Mucosa of rectum (tissue), 2 donors: ENCODE measurements around the gene HERC3.

Experiments used
- H3K27ac ChIP-seq, 2 donors: one replicate each; pipeline ENCODE4 v1.7.0; 2013; ENCODE audit warnings: inconsistent platforms in 2 of 2, low read depth in 2 of 2, low read length in 2 of 2
- H3K27me3 ChIP-seq, 2 donors: one replicate each; pipeline ENCODE4 v1.7.0; 2013; ENCODE audit warnings: low read length in 2 of 2; ENCODE audit not compliant: control insufficient read depth in 2 of 2, insufficient read depth in 2 of 2
- H3K36me3 ChIP-seq, 2 donors: one replicate each; pipeline ENCODE4 v1.7.0; 2013; ENCODE audit warnings: low read length in 2 of 2; ENCODE audit not compliant: control insufficient read depth in 2 of 2, insufficient read depth in 2 of 2
- H3K4me1 ChIP-seq, 2 donors: one replicate each; pipeline ENCODE4 v1.7.0; 2013; ENCODE audit warnings: low read length in 2 of 2, mild to moderate bottlenecking in 1 of 2; ENCODE audit not compliant: control insufficient read depth in 2 of 2, insufficient read depth in 2 of 2
- H3K4me3 ChIP-seq, 2 donors: one replicate each; pipeline ENCODE4 v1.7.0; 2013; ENCODE audit warnings: low read length in 2 of 2
- H3K9ac ChIP-seq, 2 donors: one replicate each; pipeline ENCODE4 v1.7.0; 2013; ENCODE audit warnings: low read length in 2 of 2, low read depth in 1 of 2, mild to moderate bottlenecking in 1 of 2
- H3K9me3 ChIP-seq, 2 donors: one replicate each; pipeline ENCODE4 v1.7.0; 2013; ENCODE audit warnings: low read length in 2 of 2; ENCODE audit not compliant: control insufficient read depth in 2 of 2
- donor health status: healthy.
- donor health status: Normal muscosa, but diverticular disease.

The HERC3 gene

GRCh38 chr4:88742561-88742960 is 150.3 kb downstream of the HERC3 start:
- no peaks in the 10 kb centered on the region for H3K9me3 ChIP-seq
- H3K4me3 ChIP-seq = no peak overlapping the region
- peaks cover 38 to 67% of the 10 kb centered on the region in 2 donors for H3K36me3 ChIP-seq
- H3K9ac ChIP-seq = no peak overlapping the region
- no peaks in the 10 kb centered on the region for H3K27me3 ChIP-seq
- no peak overlapping the region for H3K27ac ChIP-seq
- H3K4me1 ChIP-seq = peaks cover 0 to 4% of the 10 kb centered on the region in 2 donors

GRCh38 chr4:88743696-88744095 is 151.4 kb downstream of the HERC3 start:
- H3K9me3 ChIP-seq = no peaks in the 10 kb centered on the region
- no peak overlapping the region for H3K27ac ChIP-seq
- no peaks in the 10 kb centered on the region for H3K4me1 ChIP-seq
- peaks cover 36 to 65% of the 10 kb centered on the region in 2 donors for H3K36me3 ChIP-seq
- no peaks in the 10 kb centered on the region for H3K27me3 ChIP-seq
- no peak overlapping the region for H3K4me3 ChIP-seq
- no peak overlapping the region for H3K9ac ChIP-seq

GRCh38 chr4:88744609-88745008 is 152.3 kb downstream of the HERC3 start:
- H3K4me3 ChIP-seq = no peak overlapping the region
- no peak overlapping the region for H3K27ac ChIP-seq
- H3K27me3 ChIP-seq = no peaks in the 10 kb centered on the region
- H3K4me1 ChIP-seq = no peaks in the 10 kb centered on the region
- no peaks in the 10 kb centered on the region for H3K9me3 ChIP-seq
- H3K9ac ChIP-seq = no peak overlapping the region
- H3K36me3 ChIP-seq = peaks cover 42 to 68% of the 10 kb centered on the region in 2 donors

GRCh38 chr4:88745175-88745574 is 152.9 kb downstream of the HERC3 start:
- Histone ChIP-seq H3K9ac (no peak overlapping the region), H3K4me1 (no peaks in the 10 kb centered on the region), H3K27me3 (no peaks in the 10 kb centered on the region), H3K4me3 (no peak overlapping the region), H3K27ac (no peak overlapping the region), H3K9me3 (no peaks in the 10 kb centered on the region), H3K36me3 (peaks cover 45 to 68% of the 10 kb centered on the region in 2 donors)

GRCh38 chr4:88745581-88746163 is 153.4 kb downstream of the HERC3 start:
- H3K4me3 ChIP-seq = no peak overlapping the region
- H3K9ac ChIP-seq = no peak overlapping the region
- H3K27ac ChIP-seq = no peak overlapping the region
- H3K4me1 ChIP-seq = no peaks in the 10 kb centered on the region
- H3K9me3 ChIP-seq = no peaks in the 10 kb centered on the region
- H3K27me3 ChIP-seq = no peaks in the 10 kb centered on the region
- peaks cover 48 to 72% of the 10 kb centered on the region in 2 donors for H3K36me3 ChIP-seq

- H3K27me3 ChIP-seq = no peaks in the 10 kb centered on the region
- no peaks in the 10 kb centered on the region for H3K4me1 ChIP-seq
- no peak overlapping the region for H3K4me3 ChIP-seq
- H3K36me3 ChIP-seq = peaks cover 48 to 69% of the 10 kb centered on the region in 2 donors
- H3K9me3 ChIP-seq = no peaks in the 10 kb centered on the region
- H3K9ac ChIP-seq = no peak overlapping the region
- no peak overlapping the region for H3K27ac ChIP-seq
These were observed 153.9 kb downstream of the HERC3 start for GRCh38 chr4:88746206-88746605.

- no peaks in the 10 kb centered on the region for H3K4me1 ChIP-seq
- no peak overlapping the region for H3K27ac ChIP-seq
- H3K9me3 ChIP-seq = no peaks in the 10 kb centered on the region
- no peak overlapping the region for H3K9ac ChIP-seq
- peaks cover 49 to 74% of the 10 kb centered on the region in 2 donors for H3K36me3 ChIP-seq
- H3K4me3 ChIP-seq = no peak overlapping the region
- H3K27me3 ChIP-seq = no peaks in the 10 kb centered on the region
These were observed 155.1 kb downstream of the HERC3 start for GRCh38 chr4:88747351-88747750.

GRCh38 chr4:88750369-88750768 is 158.1 kb downstream of the HERC3 start:
- peaks cover 50 to 72% of the 10 kb centered on the region in 2 donors for H3K36me3 ChIP-seq
- no peaks in the 10 kb centered on the region for H3K27me3 ChIP-seq
- peaks cover 0 to 2% of the 10 kb centered on the region in 2 donors for H3K4me1 ChIP-seq
- H3K9ac ChIP-seq = no peak overlapping the region
- H3K27ac ChIP-seq = no peak overlapping the region
- H3K4me3 ChIP-seq = no peak overlapping the region
- no peaks in the 10 kb centered on the region for H3K9me3 ChIP-seq

- Histone ChIP-seq H3K27ac (no peak overlapping the region), H3K27me3 (no peaks in the 10 kb centered on the region), H3K9me3 (no peaks in the 10 kb centered on the region), H3K4me3 (no peak overlapping the region), H3K9ac (no peak overlapping the region), H3K36me3 (peaks cover 49 to 70% of the 10 kb centered on the region in 2 donors), H3K4me1 (peaks cover 0 to 2% of the 10 kb centered on the region in 2 donors)
These were observed 159.2 kb downstream of the HERC3 start for GRCh38 chr4:88751258-88752075.

- Histone ChIP-seq H3K27me3 (no peaks in the 10 kb centered on the region), H3K4me1 (peaks cover 0 to 2% of the 10 kb centered on the region in 2 donors), H3K36me3 (peaks cover 44 to 66% of the 10 kb centered on the region in 2 donors), H3K9me3 (no peaks in the 10 kb centered on the region), H3K9ac (no peak overlapping the region), H3K27ac (no peak overlapping the region), H3K4me3 (no peak overlapping the region)
These were observed 159.8 kb downstream of the HERC3 start for GRCh38 chr4:88752076-88752463.
